Liver (tissue), 3 donors: ENCODE results near the gene XPO5.

Experiments
- CTCF ChIP-seq: fragments of 150-350 bp; IDR thresholded peaks from 2 replicates; pipeline ENCODE4 v1.5.1; 2017; ENCODE audit warnings: improper control_type of control experiment, low read depth, low read length; ENCODE audit not compliant: missing input control
- EGR1 ChIP-seq, 2 donors: IDR thresholded peaks; 2 replicates each; pipeline ENCODE4 v1.6.1; 2016 to 2018; ENCODE audit warnings: antibody characterized with exemption in 2 of 2, low read depth in 2 of 2
- FOXA1 ChIP-seq: IDR thresholded peaks from 2 replicates; pipeline ENCODE4 v1.6.1; 2016; ENCODE audit warnings: antibody characterized with exemption
- JUND ChIP-seq, 2 donors: IDR thresholded peaks; 2 replicates each; pipeline ENCODE4 v1.6.1; 2016; ENCODE audit warnings: antibody characterized with exemption in 2 of 2
- MAX ChIP-seq: IDR thresholded peaks from 2 replicates; pipeline ENCODE4 v1.6.1; 2016; ENCODE audit warnings: antibody characterized with exemption
- RAD21 ChIP-seq, 2 donors: IDR thresholded peaks; 2 replicates each; pipeline ENCODE4 v1.6.1; 2016; ENCODE audit warnings: antibody characterized with exemption in 2 of 2, mild to moderate bottlenecking in 2 of 2
- SP1 ChIP-seq: IDR thresholded peaks from 2 replicates; pipeline ENCODE4 v1.6.1; 2018; ENCODE audit warnings: antibody characterized with exemption, mild to moderate bottlenecking
- TAF1 ChIP-seq: conservative IDR thresholded peaks from 2 replicates; pipeline ENCODE4 v1.6.1; 2016; ENCODE audit warnings: antibody characterized with exemption, mild to moderate bottlenecking
- donor health status: healthy.
- donor health status: healthy.

GRCh38 chr6:43582911-43583310, 7.1 kb upstream of the XPO5 start:
- TF ChIP-seq MAX = no peak
- no peak for TF ChIP-seq RAD21 (IDR thresholded peaks at IDR 0.05)
- no peak for TF ChIP-seq CTCF
- TF ChIP-seq SP1 = no peak
- no peak for TF ChIP-seq EGR1 (IDR thresholded peaks at IDR 0.05; ENCODE audit: low read depth in 2 of 2)
- no peak for TF ChIP-seq JUND (IDR thresholded peaks at IDR 0.05)
- no peak for TF ChIP-seq FOXA1
- TF ChIP-seq TAF1 = no peak
